IPS-15b (cell line): ENCODE measurements around the gene LRRC42.

Experiments
- H3K27me3 ChIP-seq: one replicate; pipeline ENCODE4 v1.6.1; 2013; ENCODE audit warnings: low read length; ENCODE audit not compliant: control insufficient read depth, insufficient read depth
- H3K36me3 ChIP-seq: one replicate; pipeline ENCODE4 v1.6.1; 2013; ENCODE audit warnings: low read length; ENCODE audit not compliant: control insufficient read depth, insufficient read depth
- H3K4me1 ChIP-seq: one replicate; pipeline ENCODE4 v1.6.1; 2013; ENCODE audit warnings: mild to moderate bottlenecking, low read length; ENCODE audit not compliant: control insufficient read depth, insufficient read depth
- H3K4me3 ChIP-seq: one replicate; pipeline ENCODE4 v1.5.1; 2013; ENCODE audit warnings: low read depth, low read length
- H3K9ac ChIP-seq: one replicate; pipeline ENCODE4 v1.6.1; 2013; ENCODE audit warnings: low read depth, mild to moderate bottlenecking, low read length
- H3K9me3 ChIP-seq: one replicate; pipeline ENCODE4 v1.6.1; 2013; ENCODE audit warnings: mild to moderate bottlenecking, low read length; ENCODE audit not compliant: control insufficient read depth, insufficient read depth

LRRC42 gene

GRCh38 chr1:53946252-53947171 lies at the start of gene LRRC42:
LRRC42 (plus strand) TSS chr1:53946350; CDS start chr1:53952000, 5,650 bp downstream.
- Histone ChIP-seq H3K9ac (no peak within 1 kb of the TSS), H3K27me3 (no peaks in the 10 kb centered on the region), H3K4me1 (peaks cover 7% of the 10 kb centered on the region), H3K36me3 (no peaks in the 10 kb centered on the region), H3K4me3 (peak within 1 kb of the TSS; percentile 77), H3K9me3 (no peaks in the 10 kb centered on the region)

- Histone ChIP-seq H3K4me3 (no peak overlapping the region), H3K27me3 (no peaks in the 10 kb centered on the region), H3K4me1 (no peaks in the 10 kb centered on the region), H3K9ac (no peak overlapping the region), H3K36me3 (no peaks in the 10 kb centered on the region), H3K9me3 (no peaks in the 10 kb centered on the region)
These were observed 49.4 kb upstream of the LRRC42 start for GRCh38 chr1:53896635-53897229.

GRCh38 chr1:53899206-53899628 lies 46.9 kb upstream of the LRRC42 start:
- H3K4me1 ChIP-seq = no peaks in the 10 kb centered on the region
- H3K9me3 ChIP-seq = no peaks in the 10 kb centered on the region
- no peak overlapping the region for H3K9ac ChIP-seq

GRCh38 chr1:53899708-53900107 lies 46.4 kb upstream of the LRRC42 start:
- no peaks in the 10 kb centered on the region for H3K27me3 ChIP-seq
- no peaks in the 10 kb centered on the region for H3K36me3 ChIP-seq
- H3K9ac ChIP-seq = no peak overlapping the region
- H3K4me1 ChIP-seq = no peaks in the 10 kb centered on the region
- H3K9me3 ChIP-seq = no peaks in the 10 kb centered on the region
- no peak overlapping the region for H3K4me3 ChIP-seq

More at GRCh38 chr1:53899206-53899628, 46.9 kb upstream of the LRRC42 start:
- Histone ChIP-seq H3K36me3 (no peaks in the 10 kb centered on the region), H3K27me3 (no peaks in the 10 kb centered on the region), H3K4me3 (no peak overlapping the region)

GRCh38 chr1:53902235-53903138 lies 43.7 kb upstream of the LRRC42 start:
- Histone ChIP-seq H3K9me3 (no peaks in the 10 kb centered on the region), H3K27me3 (no peaks in the 10 kb centered on the region), H3K36me3 (no peaks in the 10 kb centered on the region), H3K4me1 (no peaks in the 10 kb centered on the region), H3K9ac (no peak overlapping the region), H3K4me3 (no peak overlapping the region)

- no peaks in the 10 kb centered on the region for H3K27me3 ChIP-seq
- H3K36me3 ChIP-seq = no peaks in the 10 kb centered on the region
- H3K4me3 ChIP-seq = no peak overlapping the region
These were observed 40.6 kb upstream of the LRRC42 start for GRCh38 chr1:53905509-53905908.

GRCh38 chr1:53906121-53906520 lies 40.0 kb upstream of the LRRC42 start:
- H3K27me3 ChIP-seq = no peaks in the 10 kb centered on the region
- H3K36me3 ChIP-seq = no peaks in the 10 kb centered on the region
- H3K9me3 ChIP-seq = no peaks in the 10 kb centered on the region
- H3K4me1 ChIP-seq = no peaks in the 10 kb centered on the region
- no peak overlapping the region for H3K4me3 ChIP-seq
- H3K9ac ChIP-seq = no peak overlapping the region

More at GRCh38 chr1:53905509-53905908, 40.6 kb upstream of the LRRC42 start:
- H3K4me1 ChIP-seq = no peaks in the 10 kb centered on the region
- H3K9ac ChIP-seq = no peak overlapping the region
- no peaks in the 10 kb centered on the region for H3K9me3 ChIP-seq

GRCh38 chr1:53909946-53910345 lies 36.2 kb upstream of the LRRC42 start:
- H3K27me3 ChIP-seq = no peaks in the 10 kb centered on the region
- H3K9ac ChIP-seq = no peak overlapping the region
- H3K4me1 ChIP-seq = peaks cover 17% of the 10 kb centered on the region
- H3K4me3 ChIP-seq = no peak overlapping the region
- no peaks in the 10 kb centered on the region for H3K36me3 ChIP-seq
- no peaks in the 10 kb centered on the region for H3K9me3 ChIP-seq

- H3K27me3 ChIP-seq = no peaks in the 10 kb centered on the region
- H3K4me1 ChIP-seq = peaks cover 20% of the 10 kb centered on the region
- H3K9ac ChIP-seq = no peak overlapping the region
- H3K9me3 ChIP-seq = no peaks in the 10 kb centered on the region
- no peaks in the 10 kb centered on the region for H3K36me3 ChIP-seq
- H3K4me3 ChIP-seq = no peak overlapping the region
These were observed 34.7 kb upstream of the LRRC42 start for GRCh38 chr1:53911442-53911841.

- peaks cover 20% of the 10 kb centered on the region for H3K4me1 ChIP-seq
- H3K9me3 ChIP-seq = no peaks in the 10 kb centered on the region
- H3K4me3 ChIP-seq = no peak overlapping the region
- no peak overlapping the region for H3K9ac ChIP-seq
- no peaks in the 10 kb centered on the region for H3K36me3 ChIP-seq
- H3K27me3 ChIP-seq = no peaks in the 10 kb centered on the region
These were observed 32.7 kb upstream of the LRRC42 start for GRCh38 chr1:53913352-53914033.

- Histone ChIP-seq H3K27me3 (no peaks in the 10 kb centered on the region), H3K9me3 (no peaks in the 10 kb centered on the region), H3K4me1 (peaks cover 11% of the 10 kb centered on the region), H3K36me3 (no peaks in the 10 kb centered on the region), H3K4me3 (no peak overlapping the region), H3K9ac (no peak overlapping the region)
These were observed 27.8 kb upstream of the LRRC42 start for GRCh38 chr1:53918343-53918742.
